GM23248 (cell line): ENCODE data around the gene SLC33A1. TPM values are rescaled to one million over a fixed set of nuclear protein-coding genes. Genes with fewer than 3 reads are reported as not detected.

Source experiments
- DNase-seq: peaks from one replicate; pipeline ENCODE4 v3.0.0-alpha.2; 2015
- H2AFZ ChIP-seq: fragments of 200-600 bp; sonication (generic); 2 replicates; pipeline ENCODE4 v1.6.1; 2016; ENCODE audit warnings: antibody characterized with exemption
- H3F3A ChIP-seq: fragments of 200-600 bp; sonication (generic); 2 replicates; pipeline ENCODE4 v1.6.1; 2016; ENCODE audit warnings: mild to moderate bottlenecking, antibody characterized with exemption, mixed run types; ENCODE audit not compliant: insufficient read depth
- H3K27ac ChIP-seq: fragments of 200-600 bp; sonication (generic); 2 replicates; pipeline ENCODE4 v1.5.1; 2016; ENCODE audit warnings: mild to moderate bottlenecking
- H3K27me3 ChIP-seq: fragments of 200-600 bp; sonication (generic); replicated peaks from 2 replicates; pipeline ENCODE4 v1.6.1; 2016; ENCODE audit warnings: mild to moderate bottlenecking; ENCODE audit not compliant: insufficient read depth
- H3K36me3 ChIP-seq: fragments of 200-600 bp; sonication (generic); 2 replicates; pipeline ENCODE4 v1.6.1; 2016; ENCODE audit warnings: low read depth, mild to moderate bottlenecking
- H3K4me1 ChIP-seq: fragments of 200-600 bp; sonication (generic); 2 replicates; pipeline ENCODE4 v1.6.1; 2016; ENCODE audit warnings: mild to moderate bottlenecking; ENCODE audit not compliant: insufficient read depth
- H3K4me2 ChIP-seq: fragments of 200-600 bp; sonication (generic); one replicate; pipeline ENCODE4 v1.6.1; 2016; ENCODE audit warnings: mild to moderate bottlenecking; ENCODE audit not compliant: unreplicated experiment
- H3K4me3 ChIP-seq: fragments of 200-600 bp; sonication (generic); 2 replicates; pipeline ENCODE4 v1.5.1; 2016; ENCODE audit warnings: mild to moderate bottlenecking
- H3K79me2 ChIP-seq: fragments of 200-600 bp; sonication (generic); 2 replicates; pipeline ENCODE4 v1.6.1; 2016; ENCODE audit warnings: mild to moderate bottlenecking; ENCODE audit not compliant: insufficient read depth
- H3K9ac ChIP-seq: fragments of 200-600 bp; sonication (generic); 2 replicates; pipeline ENCODE4 v1.6.1; 2016; ENCODE audit warnings: mild to moderate bottlenecking
- H3K9me2 ChIP-seq: fragments of 200-600 bp; sonication (generic); 2 replicates; pipeline ENCODE4 v1.6.1; 2016; ENCODE audit warnings: mixed run types, mild to moderate bottlenecking, moderate library complexity; ENCODE audit not compliant: insufficient read depth
- H3K9me3 ChIP-seq: fragments of 200-600 bp; sonication (generic); one replicate; pipeline ENCODE4 v1.6.1; 2017; ENCODE audit warnings: low read depth
- H4K20me1 ChIP-seq: fragments of 200-600 bp; sonication (generic); 2 replicates; pipeline ENCODE4 v1.6.0; 2016; ENCODE audit not compliant: insufficient read depth
- EZH2 ChIP-seq: fragments of 200-600 bp; sonication (generic); IDR thresholded peaks from 2 replicates; pipeline ENCODE4 v1.6.1; 2018; ENCODE audit warnings: antibody characterized with exemption, mild to moderate bottlenecking; ENCODE audit not compliant: insufficient read depth, poor library complexity, severe bottlenecking
- EZH2phosphoT487 ChIP-seq: fragments of 200-600 bp; sonication (generic); IDR thresholded peaks from 2 replicates; pipeline ENCODE4 v1.6.1; 2018; ENCODE audit warnings: antibody characterized with exemption, moderate library complexity, mild to moderate bottlenecking, low read depth; ENCODE audit not compliant: insufficient read depth
- WGBS, 2 experiments: methylation state at CpG; one replicate each; pipeline ENCODE4 v1.1.6; 2015 to 2017; ENCODE audit warnings: low lambda C conversion rate in 2 of 2, low coverage in 1 of 2; ENCODE audit errors: missing lambda C conversion rate in 2 of 2; 5-methylcytosine and 5-hydroxymethylcytosine counted together
- in situ Hi-C: fragments of 300-500 bp; cut with MboI; formaldehyde crosslinking; loops from 2 replicates; pipeline ENCODE4 v1.15.0; 2020
- polyA plus RNA-seq: library from polyadenylated mRNA; unstranded; fragments of >200 nt; fragmentation: Nextera tagmentation; extraction: Ambion mirVana; gene quantifications from 2 replicates; pipeline ENCODE4 v1.2.1, GENCODE V29; 2016
- total RNA-seq: library from RNA; depleted of rRNA; stranded (reverse); fragments of >200 nt; shearing (Covaris generic); gene quantifications from 2 replicates; pipeline ENCODE4 v1.2.3, GENCODE V29; 2014; rRNA removed

The SLC33A1 gene
- total RNA-seq (43.8 and 49.3 TPM in 2 replicates), polyA plus RNA-seq (23.3 and 24.9 TPM in 2 replicates)

DNA sequence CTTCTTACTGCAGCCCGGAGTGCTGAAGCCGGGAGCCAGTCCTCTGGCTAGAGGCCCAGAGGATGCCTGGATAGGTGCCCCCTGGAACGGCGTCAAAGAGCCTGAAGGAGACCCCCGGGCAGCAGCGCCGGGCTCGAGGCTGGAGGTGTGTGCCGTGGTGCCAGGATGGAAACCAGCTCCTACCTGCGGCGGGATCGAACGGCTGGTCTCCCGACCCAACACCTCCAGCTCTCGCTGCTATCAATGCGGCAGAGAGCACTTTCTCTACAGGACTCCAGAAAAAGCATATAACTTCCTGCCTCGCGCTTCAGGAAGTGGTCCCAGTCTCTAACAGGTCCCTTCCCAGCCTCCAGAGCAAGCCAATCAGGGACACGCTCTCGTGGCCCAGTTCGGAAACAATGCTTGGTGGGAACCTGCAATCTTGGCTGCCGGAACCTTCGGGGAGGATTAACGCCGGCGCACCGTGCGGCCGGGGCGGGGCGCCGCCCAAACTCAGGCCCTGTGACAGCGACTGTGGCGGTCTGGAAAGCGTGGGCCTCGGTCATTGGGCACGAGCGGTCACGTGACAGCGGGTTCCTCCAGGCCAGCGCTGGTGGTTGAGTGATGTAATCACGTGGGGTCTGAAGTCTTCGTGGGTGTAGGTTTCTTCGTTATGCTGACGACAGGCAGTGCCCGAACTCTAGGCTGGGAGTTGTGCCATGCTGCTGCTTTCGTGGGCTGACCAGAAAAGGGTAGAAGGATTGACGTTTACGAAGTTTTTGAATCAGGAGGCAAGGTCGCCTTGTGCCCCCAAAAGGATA, at the start of gene SLC33A1:
Gene SLC33A1 (minus strand): TSS at position 287 of the 800 bp plus-strand sequence. CDS start 430 bp downstream, outside the sequence.
- H2AFZ ChIP-seq: peak within 1 kb of the TSS; percentile 94
- H4K20me1 ChIP-seq: no peaks in the 10 kb centered on the region
- no peaks in the 10 kb centered on the region for H3K9me3 ChIP-seq
- 1 to 2% methylated on average over 39 to 42 of the region's 50 CpGs for WGBS, 2 experiments
- H3K79me2 ChIP-seq: peaks cover 45% of the 10 kb centered on the region
- no peaks in the 10 kb centered on the region for H3F3A ChIP-seq
- H3K9me2 ChIP-seq: no peaks in the 10 kb centered on the region
- H3K27me3 ChIP-seq: no peaks in the 10 kb centered on the region
- H3K27ac ChIP-seq: peak within 1 kb of the TSS; percentile 95
- in situ Hi-C loops: no loop called here
- H3K36me3 ChIP-seq: no peaks in the 10 kb centered on the region
- peak within 1 kb of the TSS; percentile 98 for H3K4me2 ChIP-seq
- TF ChIP-seq EZH2phosphoT487 (no peak), EZH2 (no peak)
- peak within 1 kb of the TSS; percentile 87 for H3K9ac ChIP-seq
- DNase-seq: peak; percentile 100
- H3K4me1 ChIP-seq: peaks cover 12% of the 10 kb centered on the region
- H3K4me3 ChIP-seq: peak within 1 kb of the TSS; percentile 81

DNA sequence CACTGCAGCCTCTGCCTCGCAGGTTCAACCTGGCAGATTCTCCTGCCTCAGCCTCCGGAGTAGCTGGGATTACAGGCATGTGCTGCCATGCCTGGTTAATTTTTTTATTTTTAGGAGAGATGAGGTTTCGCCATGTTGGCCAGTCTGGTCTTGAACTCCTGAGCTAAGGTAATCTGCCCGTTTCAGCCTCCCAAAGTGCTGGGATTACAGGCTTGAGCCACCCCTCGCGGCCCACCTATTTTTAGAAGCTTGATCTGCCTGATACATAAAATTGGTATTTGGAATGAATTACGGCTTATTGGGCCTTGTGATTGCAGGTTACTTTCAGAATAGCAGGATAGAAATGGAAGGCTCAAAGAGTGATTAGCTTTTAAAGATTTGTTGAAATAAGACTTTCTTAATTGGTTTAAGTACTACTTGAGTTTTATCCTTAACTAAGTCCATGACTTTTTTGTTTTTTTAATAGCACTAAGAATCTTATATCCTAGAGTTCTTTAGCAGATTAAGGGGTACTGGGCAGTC, 41.2 kb upstream of the SLC33A1 start:
- in situ Hi-C loops: no loop called here

DNA sequence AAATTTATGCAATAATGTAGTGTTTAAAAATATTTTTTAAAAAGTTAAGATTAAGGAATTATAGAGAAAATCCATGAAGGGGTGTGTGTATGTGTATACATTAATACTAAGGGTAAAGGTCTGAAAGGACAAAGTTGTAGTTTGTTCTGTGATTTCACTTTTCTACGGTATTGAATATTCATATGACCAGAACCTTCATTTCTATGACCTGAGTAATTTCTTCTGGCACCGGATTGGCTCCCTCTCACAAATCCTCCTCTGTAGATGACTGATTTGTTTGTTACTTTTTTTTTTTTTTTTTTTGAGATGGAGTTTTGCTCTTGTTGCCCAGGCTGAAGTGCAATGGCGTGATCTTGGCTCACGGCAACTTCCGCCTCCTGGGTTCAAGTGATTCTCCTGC, 37.1 kb upstream of the SLC33A1 start:
- peak; percentile 69 for DNase-seq
- H3K9ac ChIP-seq: peak overlapping the region; percentile 10; the same call in 1 of the 2 replicates
- peak overlapping the region; percentile 5; the same call in 1 of the 2 replicates for H2AFZ ChIP-seq
- no peak overlapping the region for H3K4me3 ChIP-seq
- peaks cover 22% of the 10 kb centered on the region for H3K36me3 ChIP-seq
- H3K27ac ChIP-seq: peak overlapping the region; percentile 49
- H4K20me1 ChIP-seq: no peaks in the 10 kb centered on the region
- 66 to 70% methylated on average over 5 of the region's 5 CpGs for WGBS, 2 experiments
- in situ Hi-C loops: no loop called here
- TF ChIP-seq EZH2phosphoT487: no peak
- no peak for TF ChIP-seq EZH2
- H3K79me2 ChIP-seq: peaks cover 100% of the 10 kb centered on the region
- H3F3A ChIP-seq: peaks cover 10% of the 10 kb centered on the region
- H3K9me2 ChIP-seq: no peaks in the 10 kb centered on the region
- peak overlapping the region; percentile 59 for H3K4me2 ChIP-seq
- no peaks in the 10 kb centered on the region for H3K27me3 ChIP-seq
- peaks cover 22% of the 10 kb centered on the region for H3K4me1 ChIP-seq
- no peaks in the 10 kb centered on the region for H3K9me3 ChIP-seq

More for the DNA sequence above, 41.2 kb upstream of the SLC33A1 start:
- H3K27me3 ChIP-seq: no peaks in the 10 kb centered on the region
- no peaks in the 10 kb centered on the region for H3K9me3 ChIP-seq
- H2AFZ ChIP-seq: no peak overlapping the region
- H3K9me2 ChIP-seq: no peaks in the 10 kb centered on the region
- no peaks in the 10 kb centered on the region for H4K20me1 ChIP-seq
- H3K9ac ChIP-seq: no peak overlapping the region
- peaks cover 14% of the 10 kb centered on the region for H3K4me1 ChIP-seq
- DNase-seq: no peak
- no peak overlapping the region for H3K27ac ChIP-seq
- H3F3A ChIP-seq: peaks cover 18% of the 10 kb centered on the region
- no peak overlapping the region for H3K4me3 ChIP-seq
- H3K36me3 ChIP-seq: peaks cover 38% of the 10 kb centered on the region
- TF ChIP-seq EZH2: no peak
- no peak for TF ChIP-seq EZH2phosphoT487
- WGBS, 2 experiments: 95 to 98% methylated on average over 7 of the region's 7 CpGs
- peaks cover 91% of the 10 kb centered on the region for H3K79me2 ChIP-seq
- no peak overlapping the region for H3K4me2 ChIP-seq

DNA sequence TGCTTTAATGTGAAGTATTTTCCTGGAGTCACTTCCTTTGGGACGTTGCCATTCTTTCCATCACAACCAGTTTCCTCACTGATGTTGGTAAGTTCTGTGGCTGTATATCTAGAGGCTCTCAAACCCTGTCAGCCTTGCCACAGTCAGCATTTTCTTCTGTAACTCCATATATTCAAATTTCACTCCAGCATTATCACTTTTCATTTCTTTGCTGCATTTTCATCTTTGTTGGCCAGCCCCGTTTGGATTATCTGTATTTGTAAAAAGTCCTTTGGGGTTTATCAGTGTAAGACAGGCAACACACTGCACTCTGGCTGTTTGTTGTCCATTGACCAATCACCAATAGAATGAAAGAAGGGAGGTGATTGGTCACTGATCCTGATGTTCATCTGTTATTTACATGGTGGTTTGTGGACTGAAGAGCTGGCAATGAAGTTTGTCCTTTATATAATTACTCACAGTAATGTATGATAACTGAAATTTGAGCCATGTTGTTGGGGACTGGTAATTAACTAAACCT, 36.5 kb upstream of the SLC33A1 start:
- Histone ChIP-seq H4K20me1 (no peaks in the 10 kb centered on the region), H3K9me2 (no peaks in the 10 kb centered on the region), H3K27ac (peak overlapping the region; percentile 49), H3K4me3 (0 out of 2 replicates have a peak overlapping the region, but pooled peaks have one; percentile 2), H3K36me3 (peaks cover 21% of the 10 kb centered on the region), H3K27me3 (no peaks in the 10 kb centered on the region), H3K4me1 (peaks cover 22% of the 10 kb centered on the region), H3K79me2 (peaks cover 100% of the 10 kb centered on the region), H2AFZ (peak overlapping the region; percentile 5; the same call in 1 of the 2 replicates), H3K9me3 (no peaks in the 10 kb centered on the region), H3F3A (peaks cover 10% of the 10 kb centered on the region), H3K4me2 (peak overlapping the region; percentile 59), H3K9ac (peak overlapping the region; percentile 10; the same call in 1 of the 2 replicates)
- 3 to 7% methylated on average over 2 of the region's 2 CpGs for WGBS, 2 experiments
- TF ChIP-seq EZH2phosphoT487: no peak
- no peak for TF ChIP-seq EZH2
- in situ Hi-C loops: no loop called here
- DNase-seq: peak; percentile 61
